Calu3 (cell line): ENCODE results near the gene LRPAP1. TPM values are rescaled to one million over a fixed set of nuclear protein-coding genes. Genes with fewer than 3 reads are reported as not detected.

Experiments
- BruUV-seq: library from RNA; stranded (reverse); fragments of 400-500 nt; replicated peaks from 2 replicates; lab custom pipeline; 2021; lab: Mats Ljungman, UMichigan
- CTCF ChIA-PET: fragments of 300-600 bp; sonication (Branson Sonifier 250); formaldehyde crosslinking; loops from one replicate; lab custom pipeline; 2022; ENCODE audit warnings: antibody characterized with exemption; lab: Charles Lee
- DNase-seq: peaks from one replicate; pipeline ENCODE4 v3.0.0; 2022
- H3K27ac Mint-ChIP-seq: one replicate; pipeline ENCODE4 v1.8.0; 2022; ENCODE audit warnings: mixed read lengths; ENCODE audit not compliant: unreplicated experiment
- H3K27me3 Mint-ChIP-seq: one replicate; pipeline ENCODE4 v1.8.0; 2022; ENCODE audit warnings: mixed read lengths; ENCODE audit not compliant: unreplicated experiment
- H3K36me3 Mint-ChIP-seq: one replicate; pipeline ENCODE4 v1.8.0; 2022; ENCODE audit warnings: mild to moderate bottlenecking, moderate library complexity, mixed read lengths; ENCODE audit not compliant: insufficient read depth, unreplicated experiment
- H3K4me1 Mint-ChIP-seq: one replicate; pipeline ENCODE4 v1.8.0; 2022; ENCODE audit warnings: mild to moderate bottlenecking, low read depth, mixed read lengths; ENCODE audit not compliant: unreplicated experiment
- H3K4me3 Mint-ChIP-seq: one replicate; pipeline ENCODE4 v1.8.0; 2022; ENCODE audit warnings: mild to moderate bottlenecking, low read depth, moderate library complexity, mixed read lengths; ENCODE audit not compliant: unreplicated experiment
- H3K9me3 Mint-ChIP-seq: one replicate; pipeline ENCODE4 v1.8.0; 2022; ENCODE audit warnings: low read depth, mixed read lengths; ENCODE audit not compliant: unreplicated experiment
- CTCF ChIP-seq: fragments of 200-600 bp; IDR thresholded peaks from one replicate; pipeline ENCODE4 v1.8.0; 2022; ENCODE audit warnings: antibody characterized with exemption; ENCODE audit not compliant: unreplicated experiment
- intact Hi-C: fragments of 100-400 bp; cut with micrococcal nuclease; formaldehyde crosslinking; loops from one replicate; pipeline ENCODE4 v1.10.0; 2022; ENCODE audit not compliant: unreplicated experiment
- total RNA-seq: library from RNA; stranded (reverse); gene quantifications from 2 replicates; pipeline ENCODE4 v1.2.3, GENCODE V29; 2022

LRPAP1 gene
- total RNA-seq, 1 experiment from 2014 or later: 88.5 TPM

- peaks cover 8% of the 10 kb centered on the region for H3K36me3 Mint-ChIP-seq
- no peak for DNase-seq
- TF ChIP-seq CTCF: no peak
- H3K9me3 Mint-ChIP-seq: no peaks in the 10 kb centered on the region
- no peaks in the 10 kb centered on the region for H3K27me3 Mint-ChIP-seq
- no peak overlapping the region for H3K27ac Mint-ChIP-seq
- no TSS peak for BruUV-seq
- intact Hi-C loops: no loop called here
- CTCF ChIA-PET: interaction anchor here (0.6 kb wide), 1 partner anchor 429 kb away, joined by 4 read pairs; no protein-coding TSS in a partner anchor
- H3K4me1 Mint-ChIP-seq: no peaks in the 10 kb centered on the region
- H3K4me3 Mint-ChIP-seq: peak overlapping the region; percentile 62
Observed at GRCh38 chr4:3463556-3464348, 68.5 kb downstream of the LRPAP1 start.

GRCh38 chr4:3462790-3463415 lies 69.3 kb downstream of the LRPAP1 start, which contains the start of gene DOK7:
Gene DOK7 (plus strand): TSS chr4:3463306. CDS start chr4:3463376, 70 bp downstream.
- Mint-ChIP-seq H3K36me3 (peaks cover 8% of the 10 kb centered on the region), H3K27me3 (no peaks in the 10 kb centered on the region), H3K4me3 (peak within 1 kb of the TSS; percentile 62), H3K4me1 (no peaks in the 10 kb centered on the region), H3K27ac (no peak within 1 kb of the TSS), H3K9me3 (no peaks in the 10 kb centered on the region)
- TF ChIP-seq CTCF: no peak
- no TSS peak for BruUV-seq
- peak; percentile 29 for DNase-seq
- CTCF ChIA-PET: no interaction called here
- intact Hi-C loops: no loop called here

GRCh38 chr4:3462321-3462789 lies 69.9 kb downstream of the LRPAP1 start:
- Mint-ChIP-seq H3K4me3 (peak overlapping the region; percentile 62), H3K27ac (no peak overlapping the region), H3K4me1 (no peaks in the 10 kb centered on the region), H3K9me3 (no peaks in the 10 kb centered on the region), H3K36me3 (peaks cover 8% of the 10 kb centered on the region), H3K27me3 (no peaks in the 10 kb centered on the region)
- no TSS peak for BruUV-seq
- CTCF ChIA-PET: no interaction called here
- TF ChIP-seq CTCF: no peak
- DNase-seq: no peak
- intact Hi-C loops: no loop called here

- CTCF ChIA-PET: no interaction called here
- no peaks in the 10 kb centered on the region for H3K4me1 Mint-ChIP-seq
- no peak for TF ChIP-seq CTCF
- no peak overlapping the region for H3K4me3 Mint-ChIP-seq
- intact Hi-C loops: no loop called here
- H3K27me3 Mint-ChIP-seq: no peaks in the 10 kb centered on the region
- peaks cover 8% of the 10 kb centered on the region for H3K36me3 Mint-ChIP-seq
- no peaks in the 10 kb centered on the region for H3K9me3 Mint-ChIP-seq
- BruUV-seq: no TSS peak
- H3K27ac Mint-ChIP-seq: no peak overlapping the region
- DNase-seq: peak; percentile 79
Observed at GRCh38 chr4:3461515-3462291, 70.5 kb downstream of the LRPAP1 start.
